Measurements from ENCODE around the gene SLC10A2.

GRCh38 chr13:103022336-103022735 lies 43.9 kb downstream of the SLC10A2 start:
- TF ChIP-seq, protein P1, sequence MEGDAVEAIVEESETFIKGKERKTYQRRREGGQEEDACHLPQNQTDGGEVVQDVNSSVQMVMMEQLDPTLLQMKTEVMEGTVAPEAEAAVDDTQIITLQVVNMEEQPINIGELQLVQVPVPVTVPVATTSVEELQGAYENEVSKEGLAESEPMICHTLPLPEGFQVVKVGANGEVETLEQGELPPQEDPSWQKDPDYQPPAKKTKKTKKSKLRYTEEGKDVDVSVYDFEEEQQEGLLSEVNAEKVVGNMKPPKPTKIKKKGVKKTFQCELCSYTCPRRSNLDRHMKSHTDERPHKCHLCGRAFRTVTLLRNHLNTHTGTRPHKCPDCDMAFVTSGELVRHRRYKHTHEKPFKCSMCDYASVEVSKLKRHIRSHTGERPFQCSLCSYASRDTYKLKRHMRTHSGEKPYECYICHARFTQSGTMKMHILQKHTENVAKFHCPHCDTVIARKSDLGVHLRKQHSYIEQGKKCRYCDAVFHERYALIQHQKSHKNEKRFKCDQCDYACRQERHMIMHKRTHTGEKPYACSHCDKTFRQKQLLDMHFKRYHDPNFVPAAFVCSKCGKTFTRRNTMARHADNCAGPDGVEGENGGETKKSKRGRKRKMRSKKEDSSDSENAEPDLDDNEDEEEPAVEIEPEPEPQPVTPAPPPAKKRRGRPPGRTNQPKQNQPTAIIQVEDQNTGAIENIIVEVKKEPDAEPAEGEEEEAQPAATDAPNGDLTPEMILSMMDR (IDR thresholded peaks at IDR 0.05), result no peak
- TF ChIP-seq POLR2A (IDR thresholded peaks at IDR 0.05), result no peak

All from Peyer's patch (tissue), 4 donors.